ENCODE results near the gene CHSY1. TPM values are rescaled to one million over a fixed set of nuclear protein-coding genes. Genes with fewer than 3 reads are reported as not detected.

The CHSY1 gene
- polyA plus RNA-seq, 1 donor from 2014 or later, result 16.1 TPM

GRCh38 chr15:101220060-101220459 lies 31.8 kb downstream of the CHSY1 start:
- Histone ChIP-seq H4K20me1 (ENCODE audit: insufficient read depth) (no peaks in the 10 kb centered on the region), H3K79me2 (replicated peaks; ENCODE audit: insufficient read depth, low read length) (peaks cover 41% of the 10 kb centered on the region), H2AFZ (ENCODE audit: low read depth, low read length) (no peak overlapping the region), H3K27me3 (ENCODE audit: insufficient read depth, low read depth, low read length) (no peaks in the 10 kb centered on the region), H3K4me2 (ENCODE audit: low read length) (no peak overlapping the region), H3F3A (ENCODE audit: insufficient read depth, low read length, poor library complexity, severe bottlenecking) (no peaks in the 10 kb centered on the region), H3K9me3 (ENCODE audit: low read length) (no peaks in the 10 kb centered on the region), H3K4me3 (ENCODE audit: low read length) (no peak overlapping the region), H3K9ac (ENCODE audit: low read length) (no peak overlapping the region), H3K27ac (ENCODE audit: low read length) (no peak overlapping the region), H3K9me2 (ENCODE audit: insufficient read depth, low read length) (no peaks in the 10 kb centered on the region), H3K36me3 (ENCODE audit: insufficient read depth, low read length) (no peaks in the 10 kb centered on the region)
- TF ChIP-seq MXI1 (conservative IDR thresholded peaks at IDR 0.05; ENCODE audit: poor library complexity, severe bottlenecking), result no peak
- no peak for TF ChIP-seq TAF1 (IDR thresholded peaks at IDR 0.05; ENCODE audit: low read depth)
- no peak for TF ChIP-seq RAD21 (conservative IDR thresholded peaks at IDR 0.05)
- no peak for TF ChIP-seq SMC3 (conservative IDR thresholded peaks at IDR 0.05; ENCODE audit: poor library complexity)
- no peak for TF ChIP-seq POLR2AphosphoS5 (IDR thresholded peaks at IDR 0.05)
- TF ChIP-seq EZH2 (IDR thresholded peaks at IDR 0.05; ENCODE audit: borderline replicate concordance, insufficient read depth, low read length, poor library complexity, severe bottlenecking), result no peak
- TF ChIP-seq CTCF (IDR thresholded peaks at IDR 0.05; ENCODE audit: poor library complexity, severe bottlenecking), result no peak
- no peak for TF ChIP-seq REST (IDR thresholded peaks at IDR 0.05; ENCODE audit: borderline replicate concordance)
- no peak for TF ChIP-seq EP300 (conservative IDR thresholded peaks at IDR 0.05; ENCODE audit: poor library complexity, severe bottlenecking)

- Histone ChIP-seq H3K27ac (ENCODE audit: low read length) (no peak overlapping the region), H3K9ac (ENCODE audit: low read length) (no peak overlapping the region), H3K4me2 (ENCODE audit: low read length) (no peak overlapping the region), H3K27me3 (ENCODE audit: insufficient read depth, low read depth, low read length) (no peaks in the 10 kb centered on the region), H2AFZ (ENCODE audit: low read depth, low read length) (no peak overlapping the region), H3K9me3 (ENCODE audit: low read length) (no peaks in the 10 kb centered on the region), H4K20me1 (ENCODE audit: insufficient read depth) (no peaks in the 10 kb centered on the region), H3F3A (ENCODE audit: insufficient read depth, low read length, poor library complexity, severe bottlenecking) (no peaks in the 10 kb centered on the region), H3K4me3 (ENCODE audit: low read length) (no peak overlapping the region), H3K9me2 (ENCODE audit: insufficient read depth, low read length) (no peaks in the 10 kb centered on the region), H3K79me2 (replicated peaks; ENCODE audit: insufficient read depth, low read length) (peaks cover 35% of the 10 kb centered on the region), H3K36me3 (ENCODE audit: insufficient read depth, low read length) (no peaks in the 10 kb centered on the region)
- no peak for TF ChIP-seq TAF1 (IDR thresholded peaks at IDR 0.05; ENCODE audit: low read depth)
- TF ChIP-seq REST (IDR thresholded peaks at IDR 0.05; ENCODE audit: borderline replicate concordance), result no peak
- TF ChIP-seq SMC3 (conservative IDR thresholded peaks at IDR 0.05; ENCODE audit: poor library complexity), result no peak
- TF ChIP-seq POLR2AphosphoS5 (IDR thresholded peaks at IDR 0.05), result no peak
- TF ChIP-seq RAD21 (conservative IDR thresholded peaks at IDR 0.05), result no peak
- TF ChIP-seq EP300 (conservative IDR thresholded peaks at IDR 0.05; ENCODE audit: poor library complexity, severe bottlenecking), result no peak
Observed at GRCh38 chr15:101219441-101219840, 32.4 kb downstream of the CHSY1 start.

Data from neural cell (in vitro differentiated cells).